ENCODE data around the gene FBLN1. TPM values are rescaled to one million over a fixed set of nuclear protein-coding genes. Genes with fewer than 3 reads are reported as not detected.

Gene FBLN1
- total and polyA plus RNA-seq, 2 of the 8 experiments (the other 6 are each of a cell fraction or from before 2014, with no cell fraction given), result 159 to 168 TPM

- no peak for TF ChIP-seq POLR2AphosphoS5 (IDR thresholded peaks at IDR 0.05; ENCODE audit: low read depth, low read length)
- no peak for TF ChIP-seq KDM1A (IDR thresholded peaks at IDR 0.05; ENCODE audit: borderline replicate concordance, low read length)
- TF ChIP-seq USF2 (IDR thresholded peaks at IDR 0.05; ENCODE audit: low read length), result no peak
- TF ChIP-seq TAF7 (optimal IDR thresholded peaks at IDR 0.05; ENCODE audit: borderline replicate concordance, low read depth, low read length), result no peak
- no peak for TF ChIP-seq POU5F1 (IDR thresholded peaks at IDR 0.05; ENCODE audit: low read depth, low read length)
- TF ChIP-seq TEAD4 (IDR thresholded peaks at IDR 0.05; ENCODE audit: low read depth, low read length), result no peak
- no peak for TF ChIP-seq KDM4A (IDR thresholded peaks at IDR 0.05; ENCODE audit: low read depth, low read length, severe bottlenecking)
Observed at GRCh38 chr22:45615364-45615763, 112.7 kb downstream of the FBLN1 start (continued).

Data from H1 (cell line).